GM12864 (cell line): ENCODE measurements around the gene GTF3C4.

ENCODE experiments used
- DNase-seq: peaks from one replicate; pipeline ENCODE4 v3.0.0-alpha.2; 2011; ENCODE audit warnings: low read depth
- H3K4me3 ChIP-seq: 2 replicates; pipeline ENCODE4 v1.5.1; 2011; ENCODE audit warnings: mild to moderate bottlenecking, low read depth, low read length, control low read depth
- CTCF ChIP-seq: IDR thresholded peaks from 2 replicates; pipeline ENCODE4 v1.5.1; 2011; ENCODE audit warnings: low read depth, mild to moderate bottlenecking, moderate library complexity, low read length, control low read depth, inconsistent platforms; ENCODE audit errors: missing control alignments

GTF3C4 gene

GRCh38 chr9:132663117-132663516, 7.1 kb upstream of the GTF3C4 start:
- no peak for TF ChIP-seq CTCF
- no peak for DNase-seq
- H3K4me3 ChIP-seq: no peak overlapping the region

GRCh38 chr9:132663851-132664250, 6.4 kb upstream of the GTF3C4 start:
- DNase-seq: no peak
- no peak for TF ChIP-seq CTCF
- H3K4me3 ChIP-seq: no peak overlapping the region

GRCh38 chr9:132669319-132669697, 956 bp upstream of the GTF3C4 start:
- DNase-seq: no peak
- no peak for TF ChIP-seq CTCF
- H3K4me3 ChIP-seq: peak overlapping the region; percentile 91

- peak within 1 kb of the TSS; percentile 91 for H3K4me3 ChIP-seq
- no peak for TF ChIP-seq CTCF
- no peak for DNase-seq
These were observed 387 bp upstream of the GTF3C4 start, which contains the start of gene DDX31 for GRCh38 chr9:132669698-132670456. DDX31 (minus strand) TSS chr9:132669983; CDS start chr9:132669934, 49 bp downstream.

- no peak for TF ChIP-seq CTCF
- peak overlapping the region; percentile 91; the same call in 1 of the 2 replicates for H3K4me3 ChIP-seq
- no peak for DNase-seq
These were observed 1.6 kb downstream of the GTF3C4 start for GRCh38 chr9:132671620-132672412.

- no peak overlapping the region; the same call in 1 of the 2 replicates for H3K4me3 ChIP-seq
- DNase-seq: no peak
- TF ChIP-seq CTCF: no peak
These were observed 2.1 kb downstream of the GTF3C4 start for GRCh38 chr9:132672413-132672690.
